Liver (tissue), 9 donors: ENCODE results near the gene ADAMTS14. TPM values are rescaled to one million over a fixed set of nuclear protein-coding genes. Genes with fewer than 3 reads are reported as not detected.

Experiments used
- DNase-seq: peaks from one replicate; pipeline ENCODE4 v3.0.0-alpha.2; 2017; ENCODE audit warnings: low spot score
- H3K27ac ChIP-seq, 2 donors: one replicate each; pipeline ENCODE4 v1.7.0; 2013; ENCODE audit warnings: inconsistent platforms in 2 of 2, low read length in 2 of 2, control low read depth in 1 of 2, low read depth in 1 of 2, mild to moderate bottlenecking in 1 of 2
- H3K27me3 ChIP-seq, 4 donors: one replicate each; pipeline versions ENCODE4 v1.6.1 to v1.7.0; 2013; ENCODE audit warnings: low read length in 3 of 4, inconsistent platforms in 1 of 4, mild to moderate bottlenecking in 1 of 4, moderate library complexity in 1 of 4; ENCODE audit not compliant: control insufficient read depth in 4 of 4, insufficient read depth in 4 of 4
- H3K36me3 ChIP-seq, 4 donors: one replicate each; pipeline versions ENCODE4 v1.6.1 to v1.7.0; 2013; ENCODE audit warnings: low read length in 3 of 4, mild to moderate bottlenecking in 3 of 4, low read depth in 1 of 4, moderate library complexity in 1 of 4; ENCODE audit not compliant: control insufficient read depth in 4 of 4, insufficient read depth in 3 of 4
- H3K4me1 ChIP-seq, 4 donors: one replicate each; pipeline versions ENCODE4 v1.6.1 to v1.7.0; 2013; ENCODE audit warnings: low read length in 3 of 4, mild to moderate bottlenecking in 3 of 4, moderate library complexity in 1 of 4; ENCODE audit not compliant: control insufficient read depth in 4 of 4, insufficient read depth in 4 of 4
- H3K4me3 ChIP-seq, 3 donors: one replicate each; pipeline versions ENCODE4 v1.6.1 to v1.7.0; 2013; ENCODE audit warnings: low read length in 3 of 3, control low read depth in 1 of 3, low read depth in 1 of 3, mild to moderate bottlenecking in 1 of 3
- H3K9ac ChIP-seq, 2 donors: one replicate each; pipeline ENCODE4 v1.7.0; 2013; ENCODE audit warnings: low read length in 2 of 2, mild to moderate bottlenecking in 2 of 2, moderate library complexity in 2 of 2, control low read depth in 1 of 2, low read depth in 1 of 2
- H3K9me3 ChIP-seq, 4 donors: one replicate each; pipeline versions ENCODE4 v1.6.1 to v1.7.0; 2013; ENCODE audit warnings: low read length in 3 of 4; ENCODE audit not compliant: control insufficient read depth in 4 of 4
- ATF3 ChIP-seq: IDR thresholded peaks from 2 replicates; pipeline ENCODE4 v1.6.1; 2016; ENCODE audit warnings: antibody characterized with exemption
- CTCF ChIP-seq: fragments of 150-350 bp; IDR thresholded peaks from 2 replicates; pipeline ENCODE4 v1.5.1; 2017; ENCODE audit warnings: improper control_type of control experiment, low read depth, low read length; ENCODE audit not compliant: missing input control
- EGR1 ChIP-seq, 2 donors: IDR thresholded peaks; 2 replicates each; pipeline ENCODE4 v1.6.1; 2016 to 2018; ENCODE audit warnings: antibody characterized with exemption in 2 of 2, low read depth in 2 of 2
- FOXA1 ChIP-seq: IDR thresholded peaks from 2 replicates; pipeline ENCODE4 v1.6.1; 2016; ENCODE audit warnings: antibody characterized with exemption
- FOXA2 ChIP-seq: IDR thresholded peaks from 2 replicates; pipeline ENCODE4 v1.6.1; 2016; ENCODE audit warnings: antibody characterized with exemption
- GABPA ChIP-seq, 2 donors: IDR thresholded peaks in 1 of 2; conservative IDR thresholded peaks in 1 of 2; 2 replicates each; pipeline ENCODE4 v1.6.1; 2016; ENCODE audit warnings: antibody characterized with exemption in 2 of 2, mild to moderate bottlenecking in 1 of 2, moderate library complexity in 1 of 2
- HNF4A ChIP-seq, 2 donors: conservative IDR thresholded peaks; 2 replicates each; pipeline ENCODE4 v1.6.1; 2016; ENCODE audit warnings: antibody characterized with exemption in 2 of 2, mild to moderate bottlenecking in 2 of 2
- HNF4G ChIP-seq: IDR thresholded peaks from 2 replicates; pipeline ENCODE4 v1.6.1; 2016; ENCODE audit warnings: antibody characterized with exemption
- JUND ChIP-seq, 2 donors: IDR thresholded peaks; 2 replicates each; pipeline ENCODE4 v1.6.1; 2016; ENCODE audit warnings: antibody characterized with exemption in 2 of 2
- MAX ChIP-seq: IDR thresholded peaks from 2 replicates; pipeline ENCODE4 v1.6.1; 2016; ENCODE audit warnings: antibody characterized with exemption
- RAD21 ChIP-seq, 2 donors: IDR thresholded peaks; 2 replicates each; pipeline ENCODE4 v1.6.1; 2016; ENCODE audit warnings: antibody characterized with exemption in 2 of 2, mild to moderate bottlenecking in 2 of 2
- REST ChIP-seq: IDR thresholded peaks from 2 replicates; pipeline ENCODE4 v1.6.1; 2016; ENCODE audit warnings: antibody characterized with exemption, mild to moderate bottlenecking
- RXRA ChIP-seq, 2 donors: IDR thresholded peaks; 2 replicates each; pipeline ENCODE4 v1.6.1; 2017 to 2018; ENCODE audit warnings: antibody characterized with exemption in 2 of 2, mild to moderate bottlenecking in 1 of 2
- SP1 ChIP-seq: IDR thresholded peaks from 2 replicates; pipeline ENCODE4 v1.6.1; 2018; ENCODE audit warnings: antibody characterized with exemption, mild to moderate bottlenecking
- TAF1 ChIP-seq: conservative IDR thresholded peaks from 2 replicates; pipeline ENCODE4 v1.6.1; 2016; ENCODE audit warnings: antibody characterized with exemption, mild to moderate bottlenecking
- YY1 ChIP-seq: IDR thresholded peaks from 2 replicates; pipeline ENCODE4 v1.6.1; 2016; ENCODE audit warnings: antibody characterized with exemption, mild to moderate bottlenecking
- ZBTB33 ChIP-seq: IDR thresholded peaks from 2 replicates; pipeline ENCODE4 v1.6.1; 2016; ENCODE audit warnings: antibody characterized with exemption
- WGBS: extraction: QIAGEN DNeasy Blood & Tissue Kit; methylation state at CpG from one replicate; pipeline ENCODE4 v1.1.7; 2013; 5-methylcytosine and 5-hydroxymethylcytosine counted together
- polyA plus RNA-seq, 2 donors: library from polyadenylated mRNA; stranded (reverse) in 1 of 2; unstranded in 1 of 2; fragments of 200-250 nt in 1 of 2; fragments of >200 nt in 1 of 2; fragmentation: Nextera tagmentation in 1 of 2; extraction: Ambion mirVana in 1 of 2; gene quantifications; one replicate each; pipeline versions ENCODE4 v1.2.1 to v1.2.3, GENCODE V29; 2013 to 2015
- total RNA-seq, 2 donors: library from RNA; depleted of rRNA; stranded (reverse); fragments of >200 nt; gene quantifications; one replicate each; pipeline ENCODE4 v1.2.3, GENCODE V29; 2014
- donor health status: healthy.
- donor health status: healthy.
- donor health status: healthy.
- donor health status: healthy.
- donor health status: healthy.

ADAMTS14 gene
- total and polyA plus RNA-seq, 4 donors, result 0.09 to 0.33 (median 0.13) TPM

GRCh38 chr10:70745555-70745954 lies 73.2 kb downstream of the ADAMTS14 start:
- no peak for DNase-seq
- no peak for TF ChIP-seq ZBTB33
- TF ChIP-seq GABPA (IDR thresholded peaks at IDR 0.05 in 1 of 2, conservative IDR thresholded peaks at IDR 0.05 in 1 of 2), result no peak
- TF ChIP-seq ATF3, result no peak
- no peak for TF ChIP-seq REST
- TF ChIP-seq SP1, result no peak
- no peak for TF ChIP-seq JUND (IDR thresholded peaks at IDR 0.05)
- TF ChIP-seq RAD21 (IDR thresholded peaks at IDR 0.05), result no peak
- no peak for TF ChIP-seq MAX
- no peak for TF ChIP-seq TAF1
- TF ChIP-seq CTCF, result no peak
- TF ChIP-seq EGR1 (IDR thresholded peaks at IDR 0.05; ENCODE audit: low read depth in 2 of 2), result no peak
- no peak for TF ChIP-seq HNF4G
- TF ChIP-seq FOXA2, result no peak
- TF ChIP-seq YY1, result no peak
- no peak for TF ChIP-seq FOXA1
- TF ChIP-seq HNF4A (conservative IDR thresholded peaks at IDR 0.05), result no peak
- no peak for TF ChIP-seq RXRA (IDR thresholded peaks at IDR 0.05)
- Histone ChIP-seq H3K27me3 (no peaks in the 10 kb centered on the region), H3K4me1 (no peaks in the 10 kb centered on the region), H3K4me3 (no peak overlapping the region), H3K27ac (no peak overlapping the region), H3K9me3 (no peaks in the 10 kb centered on the region), H3K36me3 (no peaks in the 10 kb centered on the region), H3K9ac (no peak overlapping the region)
- WGBS, result 96% methylated on average over 2 of the region's 2 CpGs
